ENCODE results near the gene CCDC63.

Gene CCDC63

DNA sequence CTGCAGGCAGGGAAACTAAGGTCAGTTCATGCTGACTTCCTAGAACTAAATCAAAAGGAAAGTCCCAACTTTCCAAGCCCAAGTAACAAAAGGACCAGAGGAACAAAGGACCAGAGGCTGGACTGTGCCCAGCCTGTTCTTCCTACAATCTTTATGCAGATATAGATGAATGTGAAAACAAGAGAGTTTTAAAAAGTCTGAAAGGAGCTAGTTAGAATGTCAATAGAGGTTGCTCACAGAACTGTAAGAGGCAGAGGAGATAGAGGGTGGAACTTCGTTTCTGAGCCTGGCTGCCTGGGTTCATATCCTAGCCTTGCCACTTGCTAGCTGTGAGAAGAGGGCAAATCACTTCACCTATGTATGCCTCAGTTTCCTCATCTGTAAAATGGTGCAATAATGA, 30.0 kb upstream of the CCDC63 start:
- Histone ChIP-seq H3K4me3 (ENCODE audit: insufficient read depth, low read depth, low read length) (no peak overlapping the region), H3K36me3 (ENCODE audit: control insufficient read depth, insufficient read depth, low read length) (no peaks in the 10 kb centered on the region), H3K9me3 (ENCODE audit: control insufficient read depth, low read length) (no peaks in the 10 kb centered on the region), H3K4me1 (ENCODE audit: control insufficient read depth, insufficient read depth, low read length) (peaks cover 8% of the 10 kb centered on the region), H3K27me3 (ENCODE audit: control insufficient read depth, insufficient read depth, low read length, poor library complexity, severe bottlenecking) (peaks cover 31% of the 10 kb centered on the region), H3K27ac (ENCODE audit: insufficient read depth, low read depth, low read length, poor library complexity, severe bottlenecking) (no peak overlapping the region)
- 6 to 14% methylated on average over 1 of the region's 1 CpG for WGBS, 2 experiments

DNA sequence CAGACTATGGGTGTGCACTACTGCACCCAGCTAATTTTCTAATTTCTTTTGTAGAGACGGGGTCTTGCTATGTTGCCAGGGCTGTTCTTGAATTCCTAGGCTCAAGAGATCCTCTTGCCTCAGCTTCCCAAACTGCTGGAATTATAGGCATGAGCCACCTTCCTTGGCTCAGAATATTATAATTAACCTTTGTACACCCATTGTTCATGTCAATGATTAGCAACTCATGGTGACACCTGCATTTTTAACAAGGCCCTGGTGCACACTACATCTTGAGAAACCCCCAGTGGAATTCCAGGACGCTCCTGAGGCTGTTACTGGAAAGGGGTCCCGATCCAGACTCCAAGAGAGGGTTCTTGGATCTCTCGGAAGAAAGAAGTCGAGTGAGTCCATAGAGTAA, 28.3 kb upstream of the CCDC63 start:
- WGBS, 2 experiments, result 90 to 95% methylated on average over 5 of the region's 5 CpGs
- no peaks in the 10 kb centered on the region for H3K9me3 ChIP-seq (ENCODE audit: control insufficient read depth, low read length)
- H3K4me1 ChIP-seq (ENCODE audit: control insufficient read depth, insufficient read depth, low read length), result peaks cover 8% of the 10 kb centered on the region
- no peak overlapping the region for H3K27ac ChIP-seq (ENCODE audit: insufficient read depth, low read depth, low read length, poor library complexity, severe bottlenecking)
- H3K4me3 ChIP-seq (ENCODE audit: insufficient read depth, low read depth, low read length), result no peak overlapping the region
- H3K27me3 ChIP-seq (ENCODE audit: control insufficient read depth, insufficient read depth, low read length, poor library complexity, severe bottlenecking), result peaks cover 13% of the 10 kb centered on the region
- no peaks in the 10 kb centered on the region for H3K36me3 ChIP-seq (ENCODE audit: control insufficient read depth, insufficient read depth, low read length)

DNA sequence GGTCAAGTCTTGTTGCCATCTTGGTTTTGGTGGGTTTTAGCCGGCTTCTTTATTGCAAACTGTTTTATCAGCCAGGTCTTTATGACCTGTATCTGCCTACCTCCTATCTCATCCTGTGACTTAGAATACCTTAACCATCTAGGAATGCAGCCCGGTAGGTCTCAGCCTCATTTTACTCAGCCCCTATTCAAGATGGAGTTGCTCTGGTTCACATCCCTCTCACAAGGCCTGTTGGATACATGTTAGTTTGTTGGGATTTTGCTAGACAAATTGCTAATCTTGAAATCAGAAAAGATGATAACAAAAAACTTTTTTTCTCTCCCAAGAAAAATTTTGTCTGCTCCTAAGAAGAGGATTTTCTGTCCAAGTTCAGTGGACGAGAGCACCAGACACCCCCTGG, 27.6 kb upstream of the CCDC63 start:
- peaks cover 7% of the 10 kb centered on the region for H3K27me3 ChIP-seq (ENCODE audit: control insufficient read depth, insufficient read depth, low read length, poor library complexity, severe bottlenecking)
- peaks cover 8% of the 10 kb centered on the region for H3K4me1 ChIP-seq (ENCODE audit: control insufficient read depth, insufficient read depth, low read length)
- no peak overlapping the region for H3K4me3 ChIP-seq (ENCODE audit: insufficient read depth, low read depth, low read length)
- 90 to 91% methylated on average over 3 of the region's 3 CpGs for WGBS, 2 experiments
- H3K9me3 ChIP-seq (ENCODE audit: control insufficient read depth, low read length), result no peaks in the 10 kb centered on the region
- no peak overlapping the region for H3K27ac ChIP-seq (ENCODE audit: insufficient read depth, low read depth, low read length, poor library complexity, severe bottlenecking)
- no peaks in the 10 kb centered on the region for H3K36me3 ChIP-seq (ENCODE audit: control insufficient read depth, insufficient read depth, low read length)

DNA sequence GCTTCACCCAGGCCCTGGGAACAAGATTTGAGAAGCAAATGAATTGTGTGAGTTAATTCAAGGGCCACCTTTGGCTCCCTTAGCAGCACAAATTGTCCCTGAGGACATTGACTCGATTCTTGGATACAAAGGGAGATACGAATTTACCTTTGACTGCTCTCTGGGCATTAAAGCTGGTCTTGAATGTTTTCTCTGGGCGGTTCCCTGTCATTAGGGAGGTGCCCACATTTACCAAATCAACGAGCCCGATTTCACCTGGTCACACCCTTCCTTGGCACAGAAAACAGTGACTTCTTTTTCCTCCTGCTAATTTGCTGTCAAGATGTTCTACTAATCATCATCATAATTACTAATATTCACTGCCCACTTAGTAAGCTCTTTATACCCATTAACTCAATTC, 27.1 kb upstream of the CCDC63 start:
- WGBS, 2 experiments, result 92% methylated on average over 5 of the region's 5 CpGs
- Histone ChIP-seq H3K9me3 (ENCODE audit: control insufficient read depth, low read length) (no peaks in the 10 kb centered on the region), H3K4me3 (ENCODE audit: insufficient read depth, low read depth, low read length) (no peak overlapping the region), H3K4me1 (ENCODE audit: control insufficient read depth, insufficient read depth, low read length) (peaks cover 8% of the 10 kb centered on the region), H3K27me3 (ENCODE audit: control insufficient read depth, insufficient read depth, low read length, poor library complexity, severe bottlenecking) (peaks cover 6% of the 10 kb centered on the region), H3K27ac (ENCODE audit: insufficient read depth, low read depth, low read length, poor library complexity, severe bottlenecking) (no peak overlapping the region), H3K36me3 (ENCODE audit: control insufficient read depth, insufficient read depth, low read length) (no peaks in the 10 kb centered on the region)

DNA sequence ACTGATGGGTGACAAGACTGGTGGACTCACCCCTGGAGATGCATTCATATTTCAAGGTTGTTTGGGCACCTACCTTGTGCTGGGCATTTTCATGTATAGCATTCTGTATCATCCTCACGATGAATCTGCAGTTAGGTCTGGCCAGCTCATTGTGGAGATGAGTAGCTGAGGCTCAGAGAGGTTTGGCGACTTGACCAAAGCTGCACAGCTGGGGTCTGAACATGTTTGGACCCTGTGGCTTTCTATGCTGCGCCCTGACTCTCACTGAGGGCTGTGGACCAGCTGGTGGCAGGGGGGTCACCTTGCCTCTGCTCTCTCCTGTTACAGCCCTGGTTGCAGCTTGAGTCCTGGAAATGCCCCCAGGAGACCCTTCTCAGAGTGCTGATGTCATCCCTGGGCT, 24.9 kb upstream of the CCDC63 start:
- 89 to 91% methylated on average over 3 of the region's 3 CpGs for WGBS, 2 experiments
- Histone ChIP-seq H3K27me3 (ENCODE audit: control insufficient read depth, insufficient read depth, low read length, poor library complexity, severe bottlenecking) (no peaks in the 10 kb centered on the region), H3K36me3 (ENCODE audit: control insufficient read depth, insufficient read depth, low read length) (no peaks in the 10 kb centered on the region), H3K9me3 (ENCODE audit: control insufficient read depth, low read length) (no peaks in the 10 kb centered on the region), H3K4me1 (ENCODE audit: control insufficient read depth, insufficient read depth, low read length) (no peaks in the 10 kb centered on the region), H3K27ac (ENCODE audit: insufficient read depth, low read depth, low read length, poor library complexity, severe bottlenecking) (no peak overlapping the region), H3K4me3 (ENCODE audit: insufficient read depth, low read depth, low read length) (no peak overlapping the region)

DNA sequence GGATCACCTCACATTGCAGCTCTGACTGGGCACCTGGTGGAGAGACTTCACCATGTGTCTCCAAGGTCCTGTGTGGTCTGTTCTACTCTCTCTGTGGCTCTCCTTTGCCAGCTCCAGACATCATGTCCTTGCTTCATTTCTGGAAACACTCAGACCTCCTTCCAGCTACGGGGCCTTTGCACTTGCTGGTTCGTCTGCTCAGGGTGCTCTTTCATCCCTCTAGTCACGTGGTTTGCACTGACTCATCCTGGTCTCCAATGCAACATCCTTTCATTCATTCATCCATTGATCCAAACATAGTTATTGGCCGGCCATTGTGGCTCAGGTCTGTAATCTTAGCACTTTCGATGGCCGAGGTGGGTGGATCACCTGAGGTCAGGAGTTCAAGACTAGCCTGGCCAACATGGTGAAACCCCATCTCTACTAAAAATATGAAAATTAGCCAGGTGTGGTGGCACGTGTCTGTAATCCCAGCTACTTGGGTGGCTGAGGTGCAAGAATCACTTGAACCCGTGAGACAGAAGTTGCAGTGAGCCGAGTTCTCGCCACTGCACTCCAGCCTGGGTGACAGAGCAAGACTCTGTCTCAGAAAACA, 23.9 kb upstream of the CCDC63 start:
- no peaks in the 10 kb centered on the region for H3K9me3 ChIP-seq (ENCODE audit: control insufficient read depth, low read length)

DNA sequence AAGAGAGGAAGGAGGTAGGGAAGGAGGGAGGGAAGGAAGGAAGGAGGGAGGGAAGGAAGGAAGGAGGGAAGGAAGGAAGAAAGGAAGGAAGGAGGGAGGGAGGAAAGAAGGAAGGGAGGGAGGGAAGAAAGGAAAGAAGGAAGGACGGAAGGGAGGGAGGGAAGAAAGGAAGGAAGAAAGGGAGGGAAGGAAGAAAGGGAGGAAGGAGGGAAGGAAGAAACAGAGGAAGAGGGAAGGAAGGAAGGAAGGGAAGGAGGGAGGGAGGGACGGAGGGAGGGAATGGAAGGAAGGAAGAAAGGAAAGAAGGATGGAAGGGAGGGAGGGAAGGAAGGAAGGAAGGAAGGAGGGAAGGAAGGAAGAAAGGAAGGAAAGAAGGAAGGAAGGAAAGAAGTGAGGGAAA, 22.4 kb upstream of the CCDC63 start:
- Histone ChIP-seq H3K36me3 (ENCODE audit: control insufficient read depth, insufficient read depth, low read length) (no peaks in the 10 kb centered on the region), H3K9me3 (ENCODE audit: control insufficient read depth, low read length) (no peaks in the 10 kb centered on the region), H3K4me3 (ENCODE audit: insufficient read depth, low read depth, low read length) (no peak overlapping the region), H3K27me3 (ENCODE audit: control insufficient read depth, insufficient read depth, low read length, poor library complexity, severe bottlenecking) (no peaks in the 10 kb centered on the region), H3K27ac (ENCODE audit: insufficient read depth, low read depth, low read length, poor library complexity, severe bottlenecking) (no peak overlapping the region), H3K4me1 (ENCODE audit: control insufficient read depth, insufficient read depth, low read length) (no peaks in the 10 kb centered on the region)
- WGBS, 2 experiments, result 88 to 90% methylated on average over 2 of the region's 2 CpGs

More for the DNA sequence above, 23.9 kb upstream of the CCDC63 start:
- no peaks in the 10 kb centered on the region for H3K4me1 ChIP-seq (ENCODE audit: control insufficient read depth, insufficient read depth, low read length)
- no peaks in the 10 kb centered on the region for H3K36me3 ChIP-seq (ENCODE audit: control insufficient read depth, insufficient read depth, low read length)
- no peak overlapping the region for H3K27ac ChIP-seq (ENCODE audit: insufficient read depth, low read depth, low read length, poor library complexity, severe bottlenecking)
- no peak overlapping the region for H3K4me3 ChIP-seq (ENCODE audit: insufficient read depth, low read depth, low read length)
- WGBS, 2 experiments, result 88 to 92% methylated on average over 10 of the region's 10 CpGs
- H3K27me3 ChIP-seq (ENCODE audit: control insufficient read depth, insufficient read depth, low read length, poor library complexity, severe bottlenecking), result no peaks in the 10 kb centered on the region

DNA sequence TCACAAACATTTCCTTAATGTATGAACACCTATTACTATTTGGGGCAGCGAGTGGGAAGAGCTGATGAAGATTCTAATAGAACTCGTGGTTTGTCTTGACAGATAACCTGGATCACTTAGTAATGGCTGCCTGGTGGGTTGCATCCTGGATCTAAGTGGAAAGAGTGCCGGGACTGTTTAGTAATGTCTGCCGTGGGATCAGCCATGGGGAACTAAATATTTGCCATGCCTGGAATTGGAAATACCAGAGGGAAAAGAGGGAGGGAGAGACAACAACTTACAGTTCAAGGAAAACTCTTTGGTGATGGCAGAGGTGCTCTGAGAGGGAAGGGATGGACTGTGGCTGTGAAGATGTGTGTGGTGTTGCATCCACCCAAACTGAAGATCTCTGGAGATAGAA, 21.3 kb upstream of the CCDC63 start:
- no peak overlapping the region for H3K27ac ChIP-seq (ENCODE audit: insufficient read depth, low read depth, low read length, poor library complexity, severe bottlenecking)
- 89 to 92% methylated on average over 4 of the region's 4 CpGs for WGBS, 2 experiments
- H3K4me1 ChIP-seq (ENCODE audit: control insufficient read depth, insufficient read depth, low read length), result no peaks in the 10 kb centered on the region
- no peaks in the 10 kb centered on the region for H3K36me3 ChIP-seq (ENCODE audit: control insufficient read depth, insufficient read depth, low read length)
- no peaks in the 10 kb centered on the region for H3K27me3 ChIP-seq (ENCODE audit: control insufficient read depth, insufficient read depth, low read length, poor library complexity, severe bottlenecking)
- no peak overlapping the region for H3K4me3 ChIP-seq (ENCODE audit: insufficient read depth, low read depth, low read length)
- no peaks in the 10 kb centered on the region for H3K9me3 ChIP-seq (ENCODE audit: control insufficient read depth, low read length)

DNA sequence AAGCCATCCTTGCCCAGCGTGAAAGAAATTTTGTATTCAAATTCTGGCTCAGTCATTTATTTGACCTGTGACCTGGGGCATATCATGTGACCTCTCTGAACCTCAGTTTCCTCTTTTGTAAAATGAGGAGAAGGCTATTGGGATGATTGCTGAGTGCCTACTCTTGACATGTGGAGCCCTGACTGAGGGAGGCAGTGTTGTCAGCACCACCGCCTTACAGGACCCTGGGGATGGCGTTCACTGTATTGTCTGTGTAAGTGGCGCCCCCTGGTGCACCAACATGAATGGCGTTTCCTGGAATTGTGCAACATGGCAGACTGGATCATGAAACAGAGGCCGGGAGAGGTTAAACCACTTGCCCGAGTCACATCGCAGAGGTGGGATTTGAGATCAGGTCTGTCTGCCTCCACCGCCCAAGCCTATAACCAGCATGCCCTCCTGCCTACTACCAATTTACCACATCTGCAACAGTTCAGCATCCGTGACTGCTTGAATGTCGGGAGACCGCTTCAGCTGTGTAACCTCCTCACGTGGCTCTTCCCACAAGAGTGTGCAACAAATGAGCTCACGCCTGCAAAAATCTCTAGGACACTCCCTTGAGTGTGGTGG, 20.1 kb upstream of the CCDC63 start:
- Histone ChIP-seq H3K4me3 (ENCODE audit: insufficient read depth, low read depth, low read length) (no peak overlapping the region), H3K9me3 (ENCODE audit: control insufficient read depth, low read length) (no peaks in the 10 kb centered on the region), H3K27me3 (ENCODE audit: control insufficient read depth, insufficient read depth, low read length, poor library complexity, severe bottlenecking) (no peaks in the 10 kb centered on the region), H3K36me3 (ENCODE audit: control insufficient read depth, insufficient read depth, low read length) (no peaks in the 10 kb centered on the region), H3K4me1 (ENCODE audit: control insufficient read depth, insufficient read depth, low read length) (no peaks in the 10 kb centered on the region), H3K27ac (ENCODE audit: insufficient read depth, low read depth, low read length, poor library complexity, severe bottlenecking) (no peak overlapping the region)
- WGBS, 2 experiments, result 41 to 48% methylated on average over 14 of the region's 14 CpGs

DNA sequence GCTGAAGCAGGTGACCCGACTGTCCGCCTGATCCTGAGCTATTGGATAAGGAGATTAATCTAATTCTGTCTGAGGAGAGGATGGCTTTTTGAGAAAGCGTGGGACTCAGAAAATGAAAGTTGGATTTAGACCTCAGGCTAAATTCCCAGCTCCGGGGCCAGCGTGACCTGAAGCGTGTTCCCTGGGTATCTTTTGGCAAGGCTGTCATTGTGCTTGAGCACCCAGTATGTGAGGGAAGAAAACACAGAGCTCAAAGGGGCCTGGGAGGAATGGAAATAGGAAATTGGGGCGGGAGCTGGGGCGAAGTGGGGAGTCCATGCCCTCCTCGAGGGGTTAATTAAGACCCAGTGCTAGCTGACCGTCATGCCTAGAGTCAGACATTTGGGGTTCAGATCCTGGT, 17.5 kb upstream of the CCDC63 start:
- 93 to 95% methylated on average over 10 of the region's 10 CpGs for whole genome bisulfite sequencing, 2 experiments
- no peaks in the 10 kb centered on the region for H3K27me3 ChIP-seq (ENCODE audit: control insufficient read depth, insufficient read depth, low read length, poor library complexity, severe bottlenecking)
- H3K4me1 ChIP-seq (ENCODE audit: control insufficient read depth, insufficient read depth, low read length), result no peaks in the 10 kb centered on the region
- H3K4me3 ChIP-seq (ENCODE audit: insufficient read depth, low read depth, low read length), result no peak overlapping the region
- no peak overlapping the region for H3K27ac ChIP-seq (ENCODE audit: insufficient read depth, low read depth, low read length, poor library complexity, severe bottlenecking)
- H3K36me3 ChIP-seq (ENCODE audit: control insufficient read depth, insufficient read depth, low read length), result no peaks in the 10 kb centered on the region
- H3K9me3 ChIP-seq (ENCODE audit: control insufficient read depth, low read length), result no peaks in the 10 kb centered on the region

All from ectodermal cell (in vitro differentiated cells).